ENCODE results near the gene FBXL7. TPM values are rescaled to one million over a fixed set of nuclear protein-coding genes. Genes with fewer than 3 reads are reported as not detected.

FBXL7 gene
- total RNA-seq, 1 donor = 11.2 TPM

- TF ChIP-seq, protein P1, sequence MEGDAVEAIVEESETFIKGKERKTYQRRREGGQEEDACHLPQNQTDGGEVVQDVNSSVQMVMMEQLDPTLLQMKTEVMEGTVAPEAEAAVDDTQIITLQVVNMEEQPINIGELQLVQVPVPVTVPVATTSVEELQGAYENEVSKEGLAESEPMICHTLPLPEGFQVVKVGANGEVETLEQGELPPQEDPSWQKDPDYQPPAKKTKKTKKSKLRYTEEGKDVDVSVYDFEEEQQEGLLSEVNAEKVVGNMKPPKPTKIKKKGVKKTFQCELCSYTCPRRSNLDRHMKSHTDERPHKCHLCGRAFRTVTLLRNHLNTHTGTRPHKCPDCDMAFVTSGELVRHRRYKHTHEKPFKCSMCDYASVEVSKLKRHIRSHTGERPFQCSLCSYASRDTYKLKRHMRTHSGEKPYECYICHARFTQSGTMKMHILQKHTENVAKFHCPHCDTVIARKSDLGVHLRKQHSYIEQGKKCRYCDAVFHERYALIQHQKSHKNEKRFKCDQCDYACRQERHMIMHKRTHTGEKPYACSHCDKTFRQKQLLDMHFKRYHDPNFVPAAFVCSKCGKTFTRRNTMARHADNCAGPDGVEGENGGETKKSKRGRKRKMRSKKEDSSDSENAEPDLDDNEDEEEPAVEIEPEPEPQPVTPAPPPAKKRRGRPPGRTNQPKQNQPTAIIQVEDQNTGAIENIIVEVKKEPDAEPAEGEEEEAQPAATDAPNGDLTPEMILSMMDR (IDR thresholded peaks at IDR 0.05; ENCODE audit: insufficient read depth, low read depth, low read length) = no peak
- H3K4me3 ChIP-seq (ENCODE audit: low read depth, low read length) = no peak overlapping the region
- no peak for DNase-seq (ENCODE audit: low read depth)
Measured at GRCh38 chr5:15566789-15567188, 66.8 kb downstream of the FBXL7 start.

DNA sequence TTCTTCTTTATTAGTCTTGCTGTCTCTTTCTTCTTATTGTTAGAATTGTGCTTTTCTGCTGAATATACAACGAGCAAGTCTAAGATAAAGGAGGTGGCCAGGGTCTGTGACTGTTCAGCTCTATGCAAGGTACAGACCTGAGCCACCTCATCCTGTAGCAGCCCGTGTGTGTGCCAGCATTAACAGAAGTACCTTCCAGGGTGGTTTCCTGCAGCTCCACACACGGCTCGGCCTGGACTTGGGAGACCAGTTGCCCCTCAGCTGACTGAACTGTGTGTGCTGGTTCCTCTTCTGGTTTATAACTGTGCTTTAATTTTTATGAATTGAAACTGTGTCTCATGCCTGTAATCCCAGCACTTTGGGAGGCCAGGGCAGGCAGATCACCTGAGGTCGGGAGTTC is 70.5 kb downstream of the FBXL7 start:
- TF ChIP-seq, protein P1 (IDR thresholded peaks at IDR 0.05; ENCODE audit: insufficient read depth, low read depth, low read length) = no peak
- H3K4me3 ChIP-seq (ENCODE audit: low read depth, low read length) = no peak overlapping the region

DNA sequence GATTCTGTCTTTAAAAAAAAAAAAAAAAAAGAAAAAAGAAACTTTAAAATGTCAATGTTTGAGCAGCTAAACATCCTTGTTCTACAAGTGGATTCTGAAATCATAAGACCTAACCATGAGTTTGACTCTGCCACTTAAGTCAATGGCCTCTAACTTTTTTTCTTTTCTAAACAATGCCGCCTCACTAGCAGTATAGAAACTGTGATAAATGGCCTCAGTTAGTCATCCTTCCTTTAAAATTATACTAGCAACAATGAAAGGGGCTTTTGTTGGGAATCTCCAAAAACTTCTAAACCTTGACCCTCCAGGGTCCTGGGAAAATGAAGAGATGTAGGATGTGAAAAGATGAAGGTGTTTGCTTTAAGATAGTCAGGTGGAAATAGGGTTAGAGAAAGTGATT is 71.1 kb downstream of the FBXL7 start:
- no peak for DNase-seq (ENCODE audit: low read depth)
- TF ChIP-seq, protein P1 (IDR thresholded peaks at IDR 0.05; ENCODE audit: insufficient read depth, low read depth, low read length) = no peak
- no peak overlapping the region for H3K4me3 ChIP-seq (ENCODE audit: low read depth, low read length)

More for the DNA sequence above, 70.5 kb downstream of the FBXL7 start:
- DNase-seq (ENCODE audit: low read depth) = no peak

DNA sequence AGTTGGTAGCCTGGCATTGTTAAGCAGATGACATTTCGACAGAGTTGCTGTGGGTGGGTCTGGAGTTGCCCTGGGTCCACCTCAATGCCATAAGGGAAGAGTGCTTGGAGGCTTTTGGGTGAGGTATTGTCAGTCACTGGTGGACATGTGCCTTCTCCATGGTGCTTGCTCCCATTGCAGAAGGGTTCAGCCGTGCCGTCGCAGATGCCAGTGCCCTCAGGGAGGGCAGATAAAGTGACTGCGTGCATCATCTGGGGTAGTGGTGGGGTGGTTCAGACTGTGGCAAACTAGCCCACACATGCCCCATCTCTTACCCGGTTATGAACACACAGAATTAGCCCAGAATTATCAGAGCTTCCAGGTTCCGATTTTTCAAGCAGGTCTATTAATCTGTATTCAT is 71.6 kb downstream of the FBXL7 start:
- no peak for DNase-seq (ENCODE audit: low read depth)
- TF ChIP-seq, protein P1 (IDR thresholded peaks at IDR 0.05; ENCODE audit: insufficient read depth, low read depth, low read length) = no peak
- no peak overlapping the region for H3K4me3 ChIP-seq (ENCODE audit: low read depth, low read length)

- no peak overlapping the region for H3K4me3 ChIP-seq (ENCODE audit: low read depth, low read length)
- no peak for DNase-seq (ENCODE audit: low read depth)
- TF ChIP-seq, protein P1 (IDR thresholded peaks at IDR 0.05; ENCODE audit: insufficient read depth, low read depth, low read length) = no peak
Measured at GRCh38 chr5:15573590-15573989, 73.6 kb downstream of the FBXL7 start.

DNA sequence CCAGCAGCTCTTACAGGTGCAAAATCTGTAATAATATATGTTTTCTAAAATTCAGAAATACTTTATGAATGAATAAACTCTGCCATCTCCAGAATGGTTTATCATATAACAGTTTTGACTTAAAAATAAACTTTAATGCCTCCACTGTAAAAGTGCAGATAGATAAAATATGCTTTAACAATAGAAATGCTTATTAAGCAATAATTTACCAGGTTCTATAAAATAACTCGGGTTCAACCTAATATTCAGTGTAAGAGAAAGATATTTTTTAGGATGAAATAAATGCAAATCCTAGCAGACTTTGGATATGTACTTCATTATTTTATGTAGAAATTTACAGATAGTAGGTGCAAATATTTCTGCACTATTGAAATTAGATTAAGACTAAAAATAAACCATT is 74.1 kb downstream of the FBXL7 start:
- no peak for DNase-seq (ENCODE audit: low read depth)
- TF ChIP-seq, protein P1 (IDR thresholded peaks at IDR 0.05; ENCODE audit: insufficient read depth, low read depth, low read length) = no peak
- H3K4me3 ChIP-seq (ENCODE audit: low read depth, low read length) = no peak overlapping the region

GRCh38 chr5:15574806-15575325 is 74.9 kb downstream of the FBXL7 start:
- DNase-seq (ENCODE audit: low read depth) = peak; percentile 25
- TF ChIP-seq, protein P1 (IDR thresholded peaks at IDR 0.05; ENCODE audit: insufficient read depth, low read depth, low read length) = no peak
- no peak overlapping the region for H3K4me3 ChIP-seq (ENCODE audit: low read depth, low read length)

Measured in fibroblast of villous mesenchyme (primary cell).